GM12864 (cell line): ENCODE data around the gene FAM107B.
"Not testable (repeated sequence)": the region's sequence is repeated elsewhere in the genome, so short reads cannot be mapped to it uniquely, and the experiment has no call there.

Source experiments
- DNase-seq: peaks from one replicate; pipeline ENCODE4 v3.0.0-alpha.2; 2011; ENCODE audit warnings: low read depth
- H3K4me3 ChIP-seq: 2 replicates; pipeline ENCODE4 v1.5.1; 2011; ENCODE audit warnings: mild to moderate bottlenecking, low read depth, low read length, control low read depth
- CTCF ChIP-seq: IDR thresholded peaks from 2 replicates; pipeline ENCODE4 v1.5.1; 2011; ENCODE audit warnings: low read depth, mild to moderate bottlenecking, moderate library complexity, low read length, control low read depth, inconsistent platforms; ENCODE audit errors: missing control alignments

The FAM107B gene

GRCh38 chr10:14723052-14723689 lies 51.5 kb downstream of the FAM107B start:
- H3K4me3 ChIP-seq: no peak overlapping the region
- TF ChIP-seq CTCF: no peak
- no peak for DNase-seq

GRCh38 chr10:14717552-14717951 lies 57.1 kb downstream of the FAM107B start:
- no peak overlapping the region for H3K4me3 ChIP-seq
- DNase-seq: no peak
- TF ChIP-seq CTCF: no peak

- no peak for TF ChIP-seq CTCF
- no peak for DNase-seq
- no peak overlapping the region for H3K4me3 ChIP-seq
Measured at GRCh38 chr10:14712991-14713424, 61.7 kb downstream of the FAM107B start.

- not testable (repeated sequence) for H3K4me3 ChIP-seq, DNase-seq
Measured at GRCh38 chr10:14709344-14709743, 65.4 kb downstream of the FAM107B start.

GRCh38 chr10:14707481-14707880 lies 67.2 kb downstream of the FAM107B start:
- H3K4me3 ChIP-seq: no peak overlapping the region
- TF ChIP-seq CTCF: no peak
- no peak for DNase-seq

GRCh38 chr10:14705548-14706230 lies 69.0 kb downstream of the FAM107B start:
- TF ChIP-seq CTCF: no peak
- no peak overlapping the region for H3K4me3 ChIP-seq
- DNase-seq: no peak

GRCh38 chr10:14703631-14704001 lies 71.1 kb downstream of the FAM107B start:
- H3K4me3 ChIP-seq: no peak overlapping the region
- no peak for TF ChIP-seq CTCF
- no peak for DNase-seq
